Inflammatory macrophage treated with lipopolysaccharide for 4 hours (primary cell): ENCODE measurements around the gene PNP.
"Not testable (repeated sequence)": the region's sequence is repeated elsewhere in the genome, so short reads cannot be mapped to it uniquely, and the experiment has no call there.

ENCODE experiments used
- DNase-seq: peaks from one replicate; pipeline ENCODE4 v3.0.0-alpha.2; 2020

PNP gene

DNA sequence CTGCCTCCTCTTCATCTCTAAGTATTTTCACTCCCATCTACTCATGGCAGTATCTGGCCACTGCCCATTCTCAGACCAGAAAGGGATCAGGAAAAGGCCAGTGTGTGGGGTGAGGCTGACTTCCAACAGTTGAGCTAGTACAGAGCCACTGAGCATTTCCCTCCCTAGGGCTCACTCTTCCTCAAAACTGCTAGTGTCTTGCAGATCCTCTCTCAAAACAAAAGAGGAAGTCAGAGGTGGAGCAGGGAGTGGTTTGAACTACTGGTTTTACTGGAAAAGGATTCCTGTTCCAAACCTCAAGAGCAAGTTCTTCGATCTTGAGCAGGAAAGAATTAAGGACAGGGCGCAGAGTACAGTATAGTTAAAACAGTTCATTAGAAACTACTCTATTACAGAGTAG lies 24.4 kb downstream of the PNP start:
- DNase-seq: peak; percentile 80

DNA sequence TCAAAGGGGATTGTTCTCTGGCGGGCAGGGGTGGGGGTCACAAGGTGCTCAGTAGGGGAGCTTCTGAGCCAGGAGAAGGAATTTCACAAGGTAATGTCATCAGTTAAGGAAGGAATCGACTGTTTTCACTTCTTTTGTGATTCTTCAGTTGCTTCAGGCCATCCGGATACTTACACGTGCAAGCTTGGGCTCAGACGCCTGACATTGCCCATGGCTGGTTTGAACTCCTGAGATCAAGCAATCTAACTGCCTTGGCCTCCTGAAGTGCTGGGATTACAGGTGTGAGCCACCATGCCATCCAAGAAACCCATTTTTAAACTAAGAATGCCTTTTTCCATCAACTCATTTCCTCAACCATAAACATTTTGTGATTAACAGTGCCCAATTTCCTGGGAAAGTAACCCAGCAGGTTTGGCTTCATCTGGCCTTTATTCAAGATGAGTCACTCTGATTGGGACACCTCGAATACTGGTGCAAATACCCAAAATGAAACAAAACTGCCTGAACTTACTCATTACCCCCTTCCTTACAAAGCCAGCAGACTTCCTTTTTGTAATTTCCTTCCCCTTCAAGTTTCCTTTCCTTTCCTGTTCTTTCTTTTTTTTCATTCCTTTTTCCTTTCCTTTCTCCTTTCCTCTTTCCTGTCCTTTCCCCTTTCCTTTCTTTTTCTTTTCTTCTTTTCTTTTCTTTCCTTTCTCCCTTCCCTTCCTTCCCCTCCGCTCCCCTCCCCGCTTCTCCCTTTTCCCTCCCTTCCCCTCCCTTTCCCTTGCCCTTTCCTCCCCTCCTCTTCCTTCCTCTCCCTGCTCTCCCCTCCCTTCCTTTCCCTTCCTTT lies 25.9 kb downstream of the PNP start:
- peak; percentile 85 for DNase-seq

DNA sequence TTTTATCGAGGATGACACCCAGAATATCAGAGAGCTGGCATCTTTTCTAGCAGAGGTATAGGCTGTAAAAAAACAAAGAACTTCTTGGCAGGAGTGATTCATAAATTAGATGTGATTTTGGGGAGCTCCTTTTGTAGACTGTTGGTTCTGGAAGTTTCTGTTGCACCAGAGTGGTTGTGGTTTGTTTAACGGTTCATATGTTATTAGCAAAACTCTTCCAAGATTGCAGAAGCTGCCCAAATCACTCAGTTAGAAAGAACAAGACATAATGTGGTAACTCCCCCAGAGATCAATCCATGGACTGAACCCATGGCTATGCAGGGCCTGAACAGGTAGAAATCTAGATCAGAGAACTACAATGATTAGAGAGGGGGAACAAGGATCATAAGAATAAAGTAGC lies 29.4 kb downstream of the PNP start:
- no peak for DNase-seq

DNA sequence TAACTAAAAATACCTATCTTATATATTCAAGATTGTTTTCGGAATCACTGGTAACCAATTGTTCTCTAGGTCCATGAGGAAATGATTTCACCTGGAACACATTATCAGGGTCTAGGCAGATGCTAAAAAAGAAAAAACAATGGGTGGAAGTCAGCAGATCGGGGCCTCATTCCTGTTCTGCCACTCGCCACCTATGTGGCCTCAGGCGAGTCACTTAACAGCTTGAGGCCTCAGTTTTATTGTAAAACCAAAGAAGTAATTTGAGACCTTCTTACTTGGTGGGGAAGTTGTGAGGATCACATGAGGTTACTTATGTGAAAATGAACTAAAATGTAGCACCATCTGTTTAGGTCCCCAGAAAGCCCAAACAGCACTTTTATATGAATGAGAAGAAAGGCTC lies 29.9 kb downstream of the PNP start:
- no peak for DNase-seq

DNA sequence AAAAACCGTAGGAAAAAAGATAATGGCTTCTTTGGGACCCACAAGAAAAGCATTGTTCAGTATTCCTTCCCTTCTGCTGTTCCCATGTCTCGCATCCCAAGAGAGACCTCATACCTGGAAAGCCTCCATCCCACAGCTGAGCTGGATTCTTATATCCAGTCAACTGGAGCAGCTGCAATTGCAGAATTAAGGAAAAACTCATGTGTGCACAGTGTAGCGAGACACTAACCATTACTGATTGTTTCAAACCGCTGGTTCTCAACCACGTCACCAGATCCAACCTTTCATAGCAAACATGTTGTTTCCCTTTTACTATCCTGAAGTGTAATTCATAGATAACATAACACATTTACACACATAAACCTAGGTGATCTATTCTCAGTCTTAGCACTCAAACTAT lies 30.7 kb downstream of the PNP start:
- DNase-seq: no peak

DNA sequence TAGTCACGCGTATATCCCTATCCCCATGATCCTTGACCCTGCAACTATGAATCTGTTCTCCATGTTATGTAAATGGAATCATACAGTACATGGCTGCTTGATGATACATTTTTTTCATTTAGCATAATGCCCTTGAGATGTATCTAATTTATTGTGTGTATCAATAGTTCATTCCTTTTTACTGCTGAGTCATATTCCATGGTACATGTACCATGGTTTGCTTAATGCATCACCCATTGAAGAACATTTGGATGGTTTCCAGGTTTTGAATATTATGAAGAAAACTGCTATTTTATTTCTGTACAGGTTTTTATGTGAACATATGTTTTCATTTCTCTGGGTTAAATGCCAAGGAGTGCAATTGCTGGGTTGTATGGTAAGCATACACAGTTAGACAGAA lies 32.1 kb downstream of the PNP start:
- no peak for DNase-seq

DNA sequence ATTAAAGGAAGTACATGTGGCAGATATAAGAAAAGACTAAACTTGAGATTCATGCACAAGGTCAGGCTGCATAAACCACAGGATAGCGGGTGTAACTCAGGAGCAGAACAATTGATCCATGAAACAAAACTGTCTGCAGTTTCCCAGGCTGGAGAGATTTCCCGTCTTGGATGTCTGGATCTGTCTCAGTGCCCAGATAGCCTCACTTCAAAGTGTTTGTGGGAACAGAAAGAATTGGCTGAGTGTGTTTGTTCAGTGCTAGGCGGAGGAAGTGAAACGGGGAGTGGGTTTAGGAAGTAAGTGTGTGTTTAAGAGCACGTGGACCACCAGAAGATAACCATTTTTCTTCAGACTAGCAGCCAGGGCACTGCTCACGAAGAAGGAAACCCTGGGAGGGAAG lies 34.7 kb downstream of the PNP start:
- DNase-seq: peak; percentile 40

DNA sequence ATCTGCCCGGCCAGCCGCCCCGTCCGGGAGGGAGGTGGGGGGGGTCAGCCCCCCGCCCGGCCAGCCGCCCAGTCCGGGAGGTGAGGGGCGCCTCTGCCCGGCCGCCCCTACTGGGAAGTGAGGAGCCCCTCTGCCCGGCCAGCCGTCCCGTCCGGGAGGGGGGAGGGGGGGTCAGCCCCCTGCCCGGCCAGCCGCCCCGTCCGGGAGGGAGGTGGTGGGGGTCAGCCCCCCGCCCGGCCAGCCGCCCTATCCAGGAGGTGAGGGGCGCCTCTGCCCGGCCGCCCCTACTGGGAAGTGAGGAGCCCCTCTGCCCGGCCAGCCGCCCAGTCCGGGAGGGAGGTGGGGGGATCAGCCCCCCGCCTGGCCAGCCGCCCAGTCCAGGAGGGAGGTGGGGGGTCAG lies 37.1 kb downstream of the PNP start:
- not testable (repeated sequence) for DNase-seq

DNA sequence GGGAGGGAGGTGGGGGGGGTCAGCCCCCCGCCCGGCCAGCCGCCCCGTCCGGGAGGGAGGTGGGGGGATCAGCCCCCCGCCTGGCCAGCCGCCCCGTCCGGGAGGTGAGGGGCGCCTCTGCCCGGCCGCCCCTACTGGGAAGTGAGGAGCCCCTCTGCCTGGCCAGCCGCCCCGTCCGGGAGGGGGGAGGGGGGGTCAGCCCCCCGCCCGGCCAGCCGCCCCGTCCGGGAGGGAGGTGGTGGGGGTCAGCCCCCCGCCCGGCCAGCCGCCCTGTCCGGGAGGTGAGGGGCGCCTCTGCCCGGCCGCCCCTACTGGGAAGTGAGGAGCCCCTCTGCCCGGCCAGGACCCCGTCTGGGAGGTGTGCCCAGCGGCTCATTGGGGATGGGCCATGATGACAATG lies 37.5 kb downstream of the PNP start:
- DNase-seq: not testable (repeated sequence)

DNA sequence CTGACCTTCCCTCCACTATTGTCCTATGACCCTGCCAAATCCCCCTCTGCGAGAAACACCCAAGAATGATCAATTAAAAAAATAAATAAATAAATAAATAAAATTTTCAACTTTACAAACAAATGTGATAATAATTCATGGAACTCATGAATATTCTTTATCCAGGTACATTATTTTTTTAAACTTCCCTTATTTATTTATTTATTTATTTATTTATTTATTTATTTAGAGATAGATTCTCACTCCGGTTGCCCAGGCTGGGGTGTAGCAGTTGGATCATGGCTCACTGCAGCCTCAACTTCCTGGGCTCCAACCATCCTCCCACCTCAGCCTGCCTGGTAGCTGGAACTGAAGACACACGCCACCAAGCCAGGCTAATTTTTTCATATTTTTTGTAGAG lies 38.3 kb downstream of the PNP start:
- not testable (repeated sequence) for DNase-seq

DNA sequence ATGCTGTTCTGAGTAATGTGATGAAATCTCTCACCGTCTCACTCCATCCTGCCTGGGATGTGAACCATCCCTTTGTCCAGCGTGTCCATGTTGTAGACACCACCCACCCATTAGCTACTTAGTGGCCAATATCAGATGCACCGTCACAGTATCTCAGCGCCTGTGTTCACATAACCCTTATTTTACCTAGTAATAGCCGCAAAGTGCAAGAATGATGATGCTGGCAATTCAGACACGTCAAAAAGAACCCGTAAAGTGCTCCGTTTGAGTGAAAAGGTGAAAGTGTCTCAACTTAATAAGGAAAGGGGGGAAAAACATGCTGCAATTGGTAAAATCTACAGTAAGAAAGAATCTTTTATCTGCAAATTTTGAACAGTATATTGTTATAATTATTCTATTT lies 39.2 kb downstream of the PNP start:
- DNase-seq: no peak

DNA sequence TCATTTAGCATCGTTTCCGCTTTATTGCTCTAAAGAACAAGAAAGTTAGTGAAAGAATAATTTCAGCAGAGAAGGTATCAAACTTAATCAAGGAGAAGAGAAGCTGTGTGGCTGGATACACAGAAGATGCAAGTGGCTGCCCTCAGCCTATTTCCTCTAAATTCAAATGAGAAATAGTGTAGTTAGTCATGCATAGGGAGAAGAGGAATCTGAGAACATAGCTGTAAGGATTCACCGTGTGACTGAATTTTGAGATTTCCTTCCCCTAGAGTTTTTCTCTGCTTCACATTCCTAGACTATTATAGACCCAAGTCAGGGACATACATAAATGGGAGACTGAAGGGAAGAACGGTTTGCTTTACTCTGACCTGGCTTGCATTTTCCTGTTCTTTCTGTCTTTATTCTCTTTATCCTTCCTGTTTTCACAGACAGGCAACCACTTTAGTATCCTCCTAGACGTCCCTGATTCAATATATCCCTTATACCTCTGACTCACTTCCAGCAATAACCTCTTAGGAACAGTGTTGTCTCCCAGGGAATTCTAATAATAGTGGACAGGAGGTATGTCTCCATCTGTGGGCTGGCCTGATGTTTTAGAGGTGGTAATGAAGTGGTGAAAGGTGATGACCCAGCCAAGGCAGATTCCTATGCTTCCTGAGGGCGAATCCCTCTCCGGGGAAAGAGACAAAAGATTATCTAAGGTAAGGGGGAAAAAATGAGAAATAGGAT lies 43.1 kb downstream of the PNP start:
- peak; percentile 10 for DNase-seq

DNA sequence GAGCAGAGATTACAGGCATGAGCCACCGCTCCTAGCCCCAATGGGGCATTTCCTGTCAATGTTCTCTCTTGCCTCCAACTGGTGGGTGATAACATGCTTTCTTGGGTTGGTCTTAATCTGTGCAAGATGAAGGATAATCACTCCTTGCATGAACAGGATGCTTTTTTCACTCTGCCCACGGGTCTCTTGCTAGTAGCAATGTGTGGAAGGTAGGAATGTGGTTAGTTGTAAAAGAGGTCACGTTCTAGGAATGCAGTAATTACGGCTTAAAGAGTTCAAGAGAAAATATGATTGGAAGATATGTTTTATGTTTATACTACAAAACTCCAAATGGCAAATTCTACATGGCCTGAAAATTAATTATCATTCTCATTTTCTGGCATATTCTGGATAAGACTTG lies 46.6 kb downstream of the PNP start:
- no peak for DNase-seq

DNA sequence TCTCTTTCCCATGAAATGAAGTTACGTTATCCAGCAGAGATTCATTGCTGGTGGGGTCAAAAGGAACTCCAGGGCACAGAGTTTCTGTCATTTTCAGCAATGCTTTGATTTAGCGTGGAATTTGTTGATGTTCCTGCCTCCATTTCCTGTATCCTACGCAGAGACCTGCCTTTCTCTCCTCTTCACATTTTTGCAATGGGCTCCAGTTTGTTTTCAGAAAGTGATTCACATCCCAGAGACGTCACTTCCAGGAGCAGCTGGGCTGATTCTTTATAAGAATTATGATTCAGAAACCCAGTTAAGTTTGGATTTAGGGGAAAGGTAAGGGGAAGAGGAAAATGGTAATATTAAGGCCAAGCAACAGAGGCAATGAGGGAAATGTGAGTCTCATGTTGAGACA lies 47.7 kb downstream of the PNP start:
- DNase-seq: no peak

DNA sequence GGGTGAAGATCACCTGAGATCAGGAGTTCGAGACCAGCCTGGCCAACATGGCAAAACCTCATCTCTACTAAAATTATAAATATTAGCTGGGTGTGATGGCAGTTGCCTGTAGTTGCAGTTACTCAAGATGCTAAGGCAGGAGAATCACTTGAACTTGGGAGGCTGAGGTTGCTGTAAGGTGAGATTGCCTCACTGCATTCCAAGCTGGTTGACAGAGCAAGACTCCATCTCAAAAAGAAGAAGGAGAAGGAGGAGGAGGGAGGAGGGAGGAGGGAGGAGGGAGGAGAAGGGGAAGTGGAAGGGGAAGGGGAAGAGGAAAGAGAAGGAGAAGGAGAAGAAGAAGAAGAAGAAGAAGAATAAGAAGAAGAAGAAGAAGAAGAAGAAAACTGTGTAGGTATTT lies 53.1 kb downstream of the PNP start:
- peak; percentile 24 for DNase-seq

DNA sequence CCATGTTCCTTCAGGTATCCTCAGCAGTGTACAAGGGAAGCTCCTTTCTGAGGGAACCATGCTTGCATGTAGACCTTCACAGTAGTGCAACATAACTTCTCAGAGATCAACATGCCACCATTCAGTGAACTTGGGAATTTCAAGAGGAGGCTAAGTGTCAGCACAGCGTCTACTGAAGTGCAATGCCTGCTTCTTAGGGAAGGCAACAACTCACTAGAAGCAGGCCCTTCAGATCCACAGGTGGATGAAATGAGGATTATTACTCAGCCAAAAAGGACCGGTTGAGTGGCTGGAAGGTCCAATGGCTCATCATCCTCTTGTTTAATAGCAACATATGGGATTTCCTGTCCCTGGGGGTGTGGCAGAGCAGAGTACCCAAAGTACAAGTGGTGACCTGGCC lies 54.8 kb downstream of the PNP start:
- no peak for DNase-seq
